ENCODE measurements around the gene CORO2A. TPM values are rescaled to one million over a fixed set of nuclear protein-coding genes. Genes with fewer than 3 reads are reported as not detected.
A peak's percentile ranks its signal among the peaks of the same experiment; 100 is the strongest.

CORO2A gene
- total and polyA plus RNA-seq, 10 of the 15 experiments (the other 5 are each of a cell fraction or from before 2014, with no cell fraction given), result 1.0 to 5.3 (median 3.5) TPM

- Histone ChIP-seq H3K4me3 (no peak overlapping the region), H3K36me3 (ENCODE audit: control insufficient read depth in 2 of 2, insufficient read depth in 2 of 2, low read length in 1 of 2) (peaks cover 27 to 40% of the 10 kb centered on the region in 2 experiments), H3K79me2 (ENCODE audit: control insufficient read depth, insufficient read depth, low read length) (no peaks in the 10 kb centered on the region), H3K9me3 (replicated peaks; ENCODE audit: control insufficient read depth, insufficient read depth, low read length) (no peaks in the 10 kb centered on the region), H3K9ac (ENCODE audit: control insufficient read depth, insufficient read depth, low read length) (no peak overlapping the region), H3K4me1 (ENCODE audit: control insufficient read depth, insufficient read depth, low read length) (no peaks in the 10 kb centered on the region), H4K20me1 (ENCODE audit: control insufficient read depth, insufficient read depth) (no peaks in the 10 kb centered on the region), H2AFZ (ENCODE audit: control insufficient read depth, low read depth, low read length) (no peak overlapping the region), H3K27me3 (replicated peaks in 1 of 2; ENCODE audit: control insufficient read depth in 2 of 2, insufficient read depth in 2 of 2, low read length in 1 of 2) (no peaks in the 10 kb centered on the region), H3K4me2 (ENCODE audit: control insufficient read depth, insufficient read depth) (no peak overlapping the region), H3K27ac (ENCODE audit: control insufficient read depth, insufficient read depth) (no peak overlapping the region)
- CTCF ChIA-PET, result interaction anchor here (1.7 kb wide), 1 partner anchor 10 kb away, joined by 8 read pairs; no protein-coding TSS in a partner anchor
- SMC1A ChIA-PET (ENCODE audit: uncharacterized antibody, unreplicated experiment), result interaction anchor here (1.2 to 3.3 kb wide), 6 partner anchors 10 to 120 kb away, joined by 3 to 12 read pairs (median 4); partner anchors contain the start of gene TRIM14
- RAD21 ChIA-PET (ENCODE audit: unreplicated experiment), result interaction anchor here (0.6 kb wide), 1 partner anchor 34 kb away, joined by 3 read pairs; no protein-coding TSS in a partner anchor
- DNase-seq (ENCODE audit: low read depth, low spot score) (no peak), FAIRE-seq (no peak), ATAC-seq (no peak)
- 97% methylated on average over 4 of the region's 4 CpGs for WGBS (ENCODE audit: insufficient coverage, insufficient replicate concordance, low lambda C conversion rate, missing lambda C conversion rate)
- POLR2A ChIA-PET, result interaction anchor here (0.6 kb wide), 1 partner anchor 289 kb away, joined by 3 read pairs; no protein-coding TSS in a partner anchor
- BruUV-seq (replicated peaks), result no TSS peak
- TF ChIP-seq HDGF (IDR thresholded peaks at IDR 0.05) (no peak), POLR2A (IDR thresholded peaks at IDR 0.05; ENCODE audit: low read depth, low read length) (peak; percentile 50), JUNB (IDR thresholded peaks at IDR 0.05) (no peak), NBN (IDR thresholded peaks at IDR 0.05) (no peak), DPF2 (IDR thresholded peaks at IDR 0.05) (no peak), YBX1 (IDR thresholded peaks at IDR 0.05) (no peak), ZNF622 (IDR thresholded peaks at IDR 0.05) (no peak)
- TF ChIP-seq, protein P1, sequence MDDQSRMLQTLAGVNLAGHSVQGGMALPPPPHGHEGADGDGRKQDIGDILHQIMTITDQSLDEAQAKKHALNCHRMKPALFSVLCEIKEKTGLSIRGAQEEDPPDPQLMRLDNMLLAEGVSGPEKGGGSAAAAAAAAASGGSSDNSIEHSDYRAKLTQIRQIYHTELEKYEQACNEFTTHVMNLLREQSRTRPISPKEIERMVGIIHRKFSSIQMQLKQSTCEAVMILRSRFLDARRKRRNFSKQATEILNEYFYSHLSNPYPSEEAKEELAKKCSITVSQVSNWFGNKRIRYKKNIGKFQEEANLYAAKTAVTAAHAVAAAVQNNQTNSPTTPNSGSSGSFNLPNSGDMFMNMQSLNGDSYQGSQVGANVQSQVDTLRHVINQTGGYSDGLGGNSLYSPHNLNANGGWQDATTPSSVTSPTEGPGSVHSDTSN (IDR thresholded peaks at IDR 0.05; ENCODE audit: insufficient replicate concordance, low read depth, low read length), result no peak
- in situ Hi-C loops (cut with MboI), result no loop called here
- intact Hi-C loops (cut with micrococcal nuclease; ENCODE audit: unreplicated experiment), result no loop called here
These were observed 107.4 kb downstream of the CORO2A start for GRCh38 chr9:98085058-98085457.

DNA sequence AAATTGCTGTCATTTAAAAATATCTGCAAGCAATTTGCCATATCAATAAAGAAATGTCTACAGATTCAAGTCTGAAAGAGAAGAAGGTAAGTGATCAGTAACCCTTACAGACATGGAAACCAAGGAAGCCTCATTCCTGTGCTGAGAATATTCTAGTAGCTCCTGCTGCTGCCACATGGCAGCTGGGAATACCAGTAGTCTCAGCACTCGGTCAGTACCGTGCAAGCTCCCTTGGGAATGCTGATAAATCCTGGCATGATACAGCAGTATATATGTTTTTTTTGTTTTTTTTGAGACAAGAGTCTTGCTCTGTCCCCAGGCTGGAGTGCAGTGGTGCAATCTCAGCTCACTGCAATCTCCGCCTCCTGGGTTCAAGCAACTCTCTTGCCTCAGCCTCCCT is 108.0 kb downstream of the CORO2A start:
- H4K20me1 ChIP-seq (ENCODE audit: control insufficient read depth, insufficient read depth), result no peaks in the 10 kb centered on the region
- intact Hi-C loops (cut with micrococcal nuclease; ENCODE audit: unreplicated experiment), result no loop called here
- ATAC-seq, result no peak
- BruUV-seq (replicated peaks), result TSS peak; percentile 53
- no peaks in the 10 kb centered on the region for H3K9me3 ChIP-seq (replicated peaks; ENCODE audit: control insufficient read depth, insufficient read depth, low read length)
- H3K4me3 ChIP-seq, result no peak overlapping the region
- no peak overlapping the region for H3K4me2 ChIP-seq (ENCODE audit: control insufficient read depth, insufficient read depth)
- no peaks in the 10 kb centered on the region for H3K4me1 ChIP-seq (ENCODE audit: control insufficient read depth, insufficient read depth, low read length)
- H3K27me3 ChIP-seq (replicated peaks in 1 of 2; ENCODE audit: control insufficient read depth in 2 of 2, insufficient read depth in 2 of 2, low read length in 1 of 2), result no peaks in the 10 kb centered on the region
- POLR2A ChIA-PET, result interaction anchor here (0.6 kb wide), 1 partner anchor 290 kb away, joined by 3 read pairs; no protein-coding TSS in a partner anchor
- WGBS (ENCODE audit: insufficient coverage, insufficient replicate concordance, low lambda C conversion rate, missing lambda C conversion rate), result 86% methylated on average over 3 of the region's 3 CpGs
- H3K9ac ChIP-seq (ENCODE audit: control insufficient read depth, insufficient read depth, low read length), result no peak overlapping the region
- peaks cover 27 to 40% of the 10 kb centered on the region in 2 experiments for H3K36me3 ChIP-seq (ENCODE audit: control insufficient read depth in 2 of 2, insufficient read depth in 2 of 2, low read length in 1 of 2)
- no peaks in the 10 kb centered on the region for H3K79me2 ChIP-seq (ENCODE audit: control insufficient read depth, insufficient read depth, low read length)
- CTCF ChIA-PET, result interaction anchor here (0.9 to 1.7 kb wide), 2 partner anchors 9 to 121 kb away, joined by 3 to 8 read pairs; no protein-coding TSS in a partner anchor
- RAD21 ChIA-PET (ENCODE audit: unreplicated experiment), result no interaction called here
- no peak overlapping the region for H3K27ac ChIP-seq (ENCODE audit: control insufficient read depth, insufficient read depth)
- no peak for DNase-seq (ENCODE audit: low read depth, low spot score)
- H2AFZ ChIP-seq (ENCODE audit: control insufficient read depth, low read depth, low read length), result no peak overlapping the region
- FAIRE-seq, result no peak
- SMC1A ChIA-PET (ENCODE audit: uncharacterized antibody, unreplicated experiment), result interaction anchor here (0.6 to 3.3 kb wide), 6 partner anchors 9 to 35 kb away, joined by 3 to 12 read pairs (median 4); partner anchors contain the start of gene TRIM14
- in situ Hi-C loops (cut with MboI), result no loop called here
- no peak for TF ChIP-seq ETV6 (conservative IDR thresholded peaks at IDR 0.05 in 1 of 2, IDR thresholded peaks at IDR 0.05 in 1 of 2; ENCODE audit: borderline replicate concordance in 1 of 2, low read depth in 1 of 2)
- no peak for TF ChIP-seq PAX5 (IDR thresholded peaks at IDR 0.05; ENCODE audit: borderline replicate concordance, low read depth, low read length)
- TF ChIP-seq, protein P2, sequence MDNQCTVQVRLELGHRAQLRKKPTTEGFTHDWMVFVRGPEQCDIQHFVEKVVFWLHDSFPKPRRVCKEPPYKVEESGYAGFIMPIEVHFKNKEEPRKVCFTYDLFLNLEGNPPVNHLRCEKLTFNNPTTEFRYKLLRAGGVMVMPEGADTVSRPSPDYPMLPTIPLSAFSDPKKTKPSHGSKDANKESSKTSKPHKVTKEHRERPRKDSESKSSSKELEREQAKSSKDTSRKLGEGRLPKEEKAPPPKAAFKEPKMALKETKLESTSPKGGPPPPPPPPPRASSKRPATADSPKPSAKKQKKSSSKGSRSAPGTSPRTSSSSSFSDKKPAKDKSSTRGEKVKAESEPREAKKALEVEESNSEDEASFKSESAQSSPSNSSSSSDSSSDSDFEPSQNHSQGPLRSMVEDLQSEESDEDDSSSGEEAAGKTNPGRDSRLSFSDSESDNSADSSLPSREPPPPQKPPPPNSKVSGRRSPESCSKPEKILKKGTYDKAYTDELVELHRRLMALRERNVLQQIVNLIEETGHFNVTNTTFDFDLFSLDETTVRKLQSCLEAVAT (IDR thresholded peaks at IDR 0.05), result no peak
- TF ChIP-seq MEF2B (IDR thresholded peaks at IDR 0.05; ENCODE audit: partially characterized antibody, poor library complexity, severe bottlenecking), result no peak
- TF ChIP-seq ZNF384 (IDR thresholded peaks at IDR 0.05; ENCODE audit: borderline replicate concordance, low read depth, low read length), result no peak
- TF ChIP-seq IKZF2 (IDR thresholded peaks at IDR 0.05), result no peak
- TF ChIP-seq ZNF207 (IDR thresholded peaks at IDR 0.05; ENCODE audit: borderline replicate concordance), result no peak
- TF ChIP-seq CBFB (IDR thresholded peaks at IDR 0.05; ENCODE audit: low read depth), result no peak
- no peak for TF ChIP-seq NBN (IDR thresholded peaks at IDR 0.05)
- no peak for TF ChIP-seq YBX1 (IDR thresholded peaks at IDR 0.05)
- no peak for TF ChIP-seq NFYB (IDR thresholded peaks at IDR 0.05; ENCODE audit: insufficient read depth, low read depth, low read length)
